NCI-H146 treated with DMSO at 0.1 percent for 48 hours (cell line): ENCODE measurements around the gene SHISA8.

Source experiments
- DNase-seq: peaks from one replicate; lab custom pipeline; 2025; ENCODE audit not compliant: unreplicated experiment; lab: John Stamatoyannopoulos, UW

SHISA8 gene

DNA sequence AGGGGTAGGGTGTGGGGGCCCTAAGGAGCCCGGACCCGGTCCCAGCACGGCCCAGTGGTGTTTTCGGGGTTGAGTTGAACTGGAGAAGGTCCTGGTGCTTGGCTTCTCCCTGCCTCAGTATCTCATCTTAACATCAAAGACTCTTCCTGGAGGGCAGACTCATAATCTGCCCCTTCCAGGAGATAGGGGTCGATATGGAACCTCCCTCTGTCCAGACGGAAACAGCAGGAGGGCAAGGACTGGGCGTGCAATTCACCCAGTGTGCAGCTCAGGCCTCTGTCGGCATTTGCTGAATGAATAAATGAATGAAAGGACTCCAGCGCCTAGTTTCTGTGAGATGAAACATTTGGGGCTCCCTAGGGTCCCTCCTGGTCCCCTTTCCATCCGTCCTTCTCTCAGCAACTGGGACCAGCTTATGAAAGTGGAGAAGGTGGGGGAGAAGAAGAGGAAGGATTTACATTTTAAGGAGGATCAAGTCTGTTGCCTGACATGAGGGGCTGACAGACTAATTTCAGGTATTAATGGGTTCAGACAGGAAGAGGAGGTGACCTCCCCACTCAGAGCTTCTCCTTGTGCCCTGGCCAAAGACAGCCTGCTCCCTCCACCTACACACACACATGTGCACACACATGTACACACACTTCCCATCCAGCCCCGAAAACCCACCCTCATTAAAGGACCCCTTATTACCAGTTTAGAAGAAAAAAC is 1.1 kb upstream of the SHISA8 start:
- DNase-seq: no peak

DNA sequence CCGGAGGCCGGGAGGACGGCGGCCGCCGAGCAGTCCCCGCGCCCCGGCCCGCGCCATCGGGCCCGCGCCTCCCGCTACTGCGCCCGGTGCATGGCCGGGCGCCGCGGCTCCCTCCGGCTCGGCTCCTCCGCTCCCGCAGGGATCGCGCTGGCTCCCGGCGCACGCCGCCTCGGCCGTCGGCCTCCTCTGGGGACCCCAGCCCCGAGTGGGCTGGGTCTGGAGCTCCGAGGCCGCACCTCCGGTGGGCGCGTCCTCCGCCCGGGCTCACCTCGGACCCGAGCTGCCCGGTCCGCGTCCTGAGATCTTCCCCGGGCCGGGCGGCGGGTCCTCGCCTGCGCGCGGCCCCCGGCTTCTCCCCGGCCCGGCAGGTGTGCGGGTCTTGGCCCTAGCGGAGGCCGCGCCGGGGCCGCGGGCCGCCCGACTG is 251 bp downstream of the SHISA8 start:
- DNase-seq: no peak

DNA sequence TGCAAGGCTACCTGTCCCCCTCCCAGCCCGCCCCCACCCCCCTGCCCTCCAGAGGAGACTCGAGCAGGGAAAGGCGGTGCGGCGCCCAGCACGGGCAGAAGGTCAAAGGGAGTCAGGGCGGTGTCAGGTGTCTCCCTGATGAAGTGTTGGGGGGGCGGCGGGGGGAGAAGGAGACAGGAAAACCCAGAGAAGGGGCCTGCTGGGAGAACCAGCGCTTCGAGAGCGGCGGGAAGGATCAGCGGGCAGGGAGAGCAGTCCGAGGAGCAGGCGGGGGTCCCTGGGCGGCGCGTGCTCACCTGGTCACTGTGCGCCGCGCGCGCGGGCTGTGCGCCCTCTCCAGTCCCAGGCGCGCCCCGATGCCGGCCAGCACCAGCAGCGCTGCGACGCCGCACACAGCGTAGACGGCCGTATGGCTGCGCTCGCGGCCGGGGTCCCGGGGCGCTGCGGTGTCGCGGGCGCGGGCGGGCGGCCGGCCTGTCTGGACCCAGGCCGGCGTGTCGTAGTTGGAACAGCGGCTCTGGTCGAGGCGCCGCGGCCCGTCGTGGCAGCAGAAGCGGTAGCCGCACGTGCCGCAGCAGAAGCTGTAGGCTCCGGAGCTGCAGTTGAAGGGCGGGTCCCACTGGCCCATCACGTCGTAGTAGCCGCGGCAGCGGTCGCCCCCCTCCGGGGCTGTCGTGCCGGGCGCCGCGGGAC is 886 bp downstream of the SHISA8 start:
- DNase-seq: no peak

DNA sequence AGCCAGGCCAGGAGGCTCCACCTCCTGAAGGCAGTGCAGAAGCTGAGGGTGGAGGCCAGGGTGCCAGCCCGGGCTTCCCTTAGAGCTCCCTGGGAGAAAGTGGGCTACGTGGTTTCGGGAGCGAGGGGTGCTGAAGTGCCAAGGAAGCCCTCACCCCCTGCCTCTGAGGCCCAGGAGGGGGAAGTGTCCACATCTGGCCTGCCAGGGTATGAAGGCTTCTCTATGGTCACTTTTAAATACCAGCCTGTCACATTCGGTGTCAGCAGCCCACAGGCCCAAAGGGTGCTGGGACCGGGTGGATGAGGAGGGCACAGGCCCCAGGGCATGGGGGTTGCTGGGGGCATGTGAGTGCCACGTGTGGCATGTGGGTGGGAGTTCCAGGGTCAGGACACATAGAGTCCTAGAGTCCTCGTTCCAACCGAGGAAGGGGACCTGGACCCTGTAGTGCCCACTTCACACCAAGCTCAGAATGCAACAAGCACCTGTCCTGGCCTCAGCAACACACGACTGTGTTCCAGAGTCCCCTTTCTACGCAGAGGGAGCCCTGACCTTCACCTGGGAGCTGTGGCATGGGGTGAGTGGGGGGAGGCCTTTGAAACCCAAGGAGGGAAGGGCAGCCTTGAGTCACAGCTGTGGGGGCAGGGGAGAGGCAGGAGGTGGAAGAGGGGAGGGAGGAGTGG is 1.7 kb downstream of the SHISA8 start:
- DNase-seq: no peak

DNA sequence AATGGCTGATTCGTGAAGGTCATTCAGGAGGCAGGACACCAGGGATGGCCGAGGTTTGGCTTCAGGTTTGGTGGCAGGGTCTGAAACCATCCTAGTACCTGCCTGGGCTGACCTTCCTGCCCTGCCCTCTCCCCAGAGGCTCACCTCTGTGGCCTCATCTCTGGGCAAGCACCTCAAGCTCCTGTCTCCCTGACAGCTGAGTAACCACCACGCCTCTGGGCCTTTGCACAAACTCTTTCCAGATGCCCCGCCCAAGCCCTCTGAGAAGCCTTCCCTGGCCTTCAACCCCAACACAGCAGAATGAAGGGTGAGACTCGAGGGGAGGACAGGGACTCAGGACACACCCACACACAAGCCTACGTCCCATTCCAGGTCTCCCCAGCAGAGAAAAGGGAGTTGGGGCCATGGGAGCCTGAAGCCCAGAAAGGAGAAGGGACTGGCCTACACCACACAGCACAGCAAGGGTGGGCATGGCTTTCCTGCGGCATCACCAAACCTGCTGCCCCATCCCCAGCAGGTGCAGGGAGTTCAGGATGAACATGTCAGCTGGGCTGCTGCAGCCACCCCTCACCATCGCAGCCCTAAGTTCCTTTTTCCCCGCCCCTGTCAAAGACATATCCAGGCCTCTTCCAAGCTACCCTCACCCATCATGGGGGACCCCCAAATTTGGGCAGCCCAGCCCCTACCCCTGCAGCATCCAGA is 2.4 kb downstream of the SHISA8 start:
- DNase-seq: no peak

DNA sequence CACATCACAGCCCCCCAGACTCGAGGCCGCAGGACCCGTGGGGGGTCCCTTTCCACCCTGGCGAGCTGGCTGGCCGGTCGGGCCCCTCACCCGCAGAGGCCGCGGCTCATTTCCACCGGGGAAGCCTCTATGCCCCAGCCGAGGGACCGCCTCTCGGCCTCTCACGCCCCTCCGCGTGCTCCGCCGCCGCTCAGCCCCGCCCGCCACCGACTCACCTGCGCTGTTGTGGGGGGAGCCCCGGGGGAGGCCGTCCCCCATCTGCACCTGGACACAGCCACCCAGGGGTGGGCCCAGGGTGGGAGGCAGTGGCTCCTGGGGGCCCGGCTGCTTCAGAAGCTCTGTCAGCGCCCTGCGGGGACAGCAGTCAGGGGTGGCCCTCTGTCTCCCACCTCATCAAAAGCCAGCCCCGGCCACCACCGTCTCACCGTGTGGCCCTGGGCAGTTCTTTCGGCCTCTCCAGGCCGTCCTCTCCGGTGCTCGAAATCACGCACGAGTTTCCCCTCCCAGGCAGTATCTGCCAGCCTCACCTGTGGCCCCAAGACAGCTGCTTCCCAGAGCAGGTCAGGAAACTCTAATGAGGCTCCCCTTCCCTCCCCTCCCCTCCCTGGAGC is 3.8 kb downstream of the SHISA8 start:
- DNase-seq: no peak

DNA sequence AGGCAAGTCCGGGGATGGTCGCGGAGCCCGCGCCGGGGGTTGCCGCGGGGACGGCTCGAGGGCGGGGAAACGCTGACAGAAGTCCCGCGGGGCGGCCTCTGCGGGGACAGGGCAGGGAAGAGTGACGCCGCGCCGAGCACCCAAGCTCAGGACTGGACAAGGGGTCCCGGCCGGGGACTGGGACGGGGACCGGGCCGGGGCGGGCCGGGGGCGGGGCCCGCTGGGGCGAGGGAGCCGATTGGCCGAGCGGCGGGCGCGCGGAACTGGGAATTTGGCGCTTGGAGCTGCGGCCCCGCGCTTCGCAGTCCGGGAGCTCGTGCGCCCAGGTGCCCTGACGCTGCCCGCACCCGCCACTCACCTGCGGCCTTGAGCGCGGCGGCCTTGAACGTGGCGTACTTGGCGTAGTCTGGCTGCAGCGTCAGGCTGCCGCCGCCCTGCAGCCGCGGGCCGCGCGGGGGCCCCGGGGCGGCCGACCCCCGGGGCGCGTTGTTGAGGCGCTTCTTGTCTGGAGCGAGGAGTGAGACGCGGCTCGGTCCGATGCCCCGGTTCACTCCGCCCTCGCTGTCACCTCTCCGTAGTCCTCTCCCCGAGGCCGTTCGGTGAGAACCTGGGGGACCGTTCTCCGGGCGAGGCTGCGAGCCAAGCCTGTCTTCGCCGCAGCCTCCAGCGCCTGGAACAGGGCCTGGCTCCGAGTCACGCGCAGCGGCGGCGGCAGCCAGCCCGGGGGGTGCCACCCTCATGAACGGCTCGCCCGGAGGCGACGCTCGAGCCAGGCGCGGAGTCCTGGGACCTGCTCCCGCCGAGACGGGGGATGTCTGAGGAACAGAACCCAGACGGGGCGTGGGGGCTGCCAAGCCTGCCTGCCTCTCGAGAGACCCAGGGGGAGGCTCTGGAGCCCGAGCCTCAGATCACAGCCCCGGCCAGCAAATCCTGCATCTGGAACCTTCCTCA is 4.5 kb downstream of the SHISA8 start:
- DNase-seq: no peak

DNA sequence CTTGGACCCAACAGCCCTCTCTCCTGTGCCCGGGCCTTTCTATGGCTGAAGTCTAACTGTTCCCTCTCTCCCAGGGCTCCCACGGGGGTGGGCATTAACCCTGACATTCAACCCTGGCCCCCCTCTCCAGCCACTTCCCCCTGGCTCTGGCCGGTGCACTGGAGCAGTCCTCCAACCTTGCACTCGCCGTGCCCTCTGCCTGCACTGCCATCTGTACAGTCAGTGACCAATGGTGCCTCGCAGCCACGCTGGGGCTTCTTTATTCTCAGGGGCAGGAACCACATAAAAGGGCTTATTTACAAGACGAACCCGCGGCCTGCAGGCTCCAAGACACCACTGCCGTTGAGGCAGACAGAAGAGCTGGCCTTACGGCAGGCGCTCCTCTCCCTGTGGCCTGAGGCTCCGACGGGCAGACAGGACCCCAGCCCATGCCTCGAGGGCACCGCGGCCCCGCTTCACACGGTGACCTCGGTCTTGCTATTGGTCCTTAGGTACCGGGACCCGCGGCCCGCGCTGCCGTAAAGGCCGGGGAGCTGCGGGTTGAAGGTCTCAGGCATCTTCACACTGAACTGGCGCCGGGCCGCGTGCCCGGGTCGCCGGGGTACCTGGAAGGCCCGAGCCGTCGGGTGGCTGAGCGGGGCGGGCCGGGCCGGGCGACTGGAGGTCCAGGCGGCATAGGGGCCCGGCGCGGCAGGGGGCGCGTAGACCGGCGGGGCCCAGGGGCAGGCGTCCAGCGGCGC is 5.4 kb downstream of the SHISA8 start:
- DNase-seq: no peak

DNA sequence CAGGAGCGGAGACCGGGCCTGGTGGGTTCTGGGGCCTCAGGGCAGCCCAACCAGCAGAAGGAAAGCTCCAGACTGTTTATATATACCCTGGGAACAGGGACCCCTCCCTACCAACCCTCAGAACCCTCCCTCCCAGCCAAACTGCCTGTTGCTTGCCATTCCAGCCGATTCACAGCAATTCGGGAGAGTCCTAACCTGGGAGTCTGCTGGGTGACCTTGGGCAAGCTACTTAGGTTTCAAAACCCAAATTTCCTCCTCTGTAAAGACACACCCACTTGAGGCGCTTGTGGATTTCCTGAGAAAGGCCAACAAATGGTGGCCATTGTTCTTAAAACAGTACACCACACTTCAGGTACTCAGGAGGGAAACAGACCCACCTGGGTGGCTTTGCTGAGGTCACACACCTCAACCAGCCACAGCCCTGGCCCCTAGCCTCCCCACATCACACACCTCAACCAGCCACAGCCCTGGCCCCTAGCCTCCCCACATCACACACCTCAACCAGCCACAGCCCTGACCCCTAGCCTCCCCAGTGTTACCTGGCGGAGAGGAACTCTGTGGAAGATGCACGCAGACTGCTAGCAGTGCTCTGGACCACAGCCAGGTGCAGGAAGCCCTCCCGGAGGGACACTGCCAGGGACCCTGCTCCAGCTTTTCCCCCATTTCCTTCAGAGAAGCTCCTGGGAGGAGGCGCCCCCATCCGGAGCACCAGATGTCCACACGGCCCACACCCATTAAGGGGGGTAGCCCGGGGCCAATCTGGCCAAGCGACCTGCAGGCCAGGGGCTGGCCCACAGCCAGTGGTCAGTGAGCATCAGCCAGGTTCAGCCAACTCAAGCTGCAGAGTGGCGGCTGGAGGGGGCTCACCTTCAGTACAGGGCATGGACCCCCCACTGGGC is 6.2 kb downstream of the SHISA8 start:
- no peak for DNase-seq

DNA sequence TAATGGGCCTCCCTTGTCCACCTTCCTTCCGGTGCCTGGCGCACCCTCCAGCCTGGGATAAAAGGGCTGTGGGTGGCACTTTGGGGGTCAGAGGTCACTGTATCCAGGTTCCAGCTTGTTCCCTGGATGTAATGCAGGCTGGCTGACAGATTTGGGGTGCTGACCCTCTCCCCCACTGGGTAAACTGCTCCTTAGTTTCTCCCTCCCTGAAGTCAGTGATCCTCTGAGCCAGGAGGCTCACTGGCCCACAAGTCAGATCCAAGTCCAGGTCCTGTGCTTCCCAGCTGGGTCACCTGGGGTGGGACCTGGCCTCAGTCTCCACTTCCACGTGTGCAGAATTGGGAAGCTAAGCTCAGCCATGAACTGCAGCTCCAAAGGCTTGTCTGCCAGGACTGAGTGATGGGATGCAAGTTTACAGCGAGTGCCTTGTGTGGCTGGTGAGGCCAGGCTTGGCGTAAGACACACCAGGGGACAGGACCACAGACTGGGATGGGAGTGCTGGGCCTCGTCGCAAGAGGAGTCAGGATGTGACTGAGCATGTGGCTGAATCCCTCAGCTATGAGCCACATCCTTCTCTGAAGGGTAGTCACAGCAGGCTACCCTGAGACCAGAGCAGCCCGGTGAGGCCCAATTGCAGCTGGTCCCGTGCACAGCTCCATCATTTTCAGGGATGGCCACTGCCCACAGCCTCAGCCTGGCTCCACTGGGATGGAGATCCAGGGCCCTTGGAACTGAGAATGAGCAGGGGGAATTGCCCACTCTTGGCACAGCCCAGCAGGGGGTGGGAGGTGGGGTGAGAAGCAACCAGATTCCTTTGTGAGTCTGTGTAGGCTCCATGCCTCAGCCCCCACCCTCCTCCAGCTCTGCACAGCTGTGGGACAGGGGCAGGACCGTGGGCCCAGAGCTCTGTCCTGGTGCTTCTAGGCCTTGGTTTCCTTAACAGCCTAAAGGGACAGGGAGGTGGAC is 7.2 kb downstream of the SHISA8 start:
- DNase-seq: no peak

DNA sequence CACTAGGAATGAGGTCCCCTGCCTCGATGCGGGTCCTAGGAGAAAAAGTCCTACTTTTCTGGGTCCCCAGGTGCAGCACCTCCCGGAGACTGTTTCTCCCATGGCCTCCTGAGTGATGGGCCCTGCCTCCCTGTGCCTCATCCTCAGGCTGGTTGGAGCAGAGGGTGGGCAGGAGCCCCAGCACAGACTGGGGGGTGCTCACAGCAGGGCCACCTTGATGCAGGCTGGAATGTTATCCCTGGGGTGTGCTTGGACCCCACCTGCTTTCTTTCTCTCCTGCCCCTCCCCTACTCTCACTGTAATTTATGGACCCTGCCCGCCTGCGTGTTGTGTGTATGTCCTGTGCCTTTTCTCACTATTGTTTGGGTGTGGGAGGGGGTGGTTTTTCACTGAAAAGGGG is 8.1 kb downstream of the SHISA8 start:
- no peak for DNase-seq

DNA sequence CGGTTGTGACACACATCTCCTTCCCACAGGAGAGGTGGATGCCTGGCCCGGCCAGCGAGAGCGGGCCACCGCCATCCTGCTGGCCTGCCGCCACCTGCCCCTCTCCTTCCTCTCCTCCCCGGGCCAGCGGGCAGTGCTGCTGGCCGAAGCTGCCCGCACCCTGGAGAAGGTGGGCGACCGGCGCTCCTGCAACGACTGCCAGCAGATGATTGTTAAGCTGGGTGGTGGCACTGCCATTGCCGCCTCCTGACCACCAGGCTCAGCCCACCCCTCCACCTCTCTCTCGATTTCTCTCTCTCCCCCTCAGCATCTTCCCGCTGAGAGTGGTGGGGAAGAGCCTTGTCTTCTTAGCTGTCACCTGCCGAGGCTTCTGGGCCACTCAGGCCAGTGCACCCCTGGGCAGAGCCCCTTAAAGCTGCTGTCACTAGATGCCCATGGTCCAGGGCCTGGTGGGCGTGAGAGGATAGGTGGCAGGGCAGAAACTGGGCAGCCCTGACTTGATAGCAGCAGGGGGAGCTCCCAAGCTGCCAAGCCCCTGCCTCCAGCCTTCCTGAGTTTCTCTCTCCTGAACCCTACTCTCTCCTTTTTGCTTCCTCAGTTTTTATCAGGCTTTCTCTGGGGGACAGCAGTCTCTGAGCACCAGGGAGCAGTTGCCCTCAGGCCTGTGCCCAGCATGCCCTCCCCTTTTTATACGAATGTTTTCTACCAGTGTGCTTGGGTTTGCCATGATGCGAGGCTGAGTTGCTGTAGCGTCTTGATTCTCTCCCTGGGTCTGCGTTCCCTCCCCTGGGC is 9.3 kb downstream of the SHISA8 start:
- no peak for DNase-seq

DNA sequence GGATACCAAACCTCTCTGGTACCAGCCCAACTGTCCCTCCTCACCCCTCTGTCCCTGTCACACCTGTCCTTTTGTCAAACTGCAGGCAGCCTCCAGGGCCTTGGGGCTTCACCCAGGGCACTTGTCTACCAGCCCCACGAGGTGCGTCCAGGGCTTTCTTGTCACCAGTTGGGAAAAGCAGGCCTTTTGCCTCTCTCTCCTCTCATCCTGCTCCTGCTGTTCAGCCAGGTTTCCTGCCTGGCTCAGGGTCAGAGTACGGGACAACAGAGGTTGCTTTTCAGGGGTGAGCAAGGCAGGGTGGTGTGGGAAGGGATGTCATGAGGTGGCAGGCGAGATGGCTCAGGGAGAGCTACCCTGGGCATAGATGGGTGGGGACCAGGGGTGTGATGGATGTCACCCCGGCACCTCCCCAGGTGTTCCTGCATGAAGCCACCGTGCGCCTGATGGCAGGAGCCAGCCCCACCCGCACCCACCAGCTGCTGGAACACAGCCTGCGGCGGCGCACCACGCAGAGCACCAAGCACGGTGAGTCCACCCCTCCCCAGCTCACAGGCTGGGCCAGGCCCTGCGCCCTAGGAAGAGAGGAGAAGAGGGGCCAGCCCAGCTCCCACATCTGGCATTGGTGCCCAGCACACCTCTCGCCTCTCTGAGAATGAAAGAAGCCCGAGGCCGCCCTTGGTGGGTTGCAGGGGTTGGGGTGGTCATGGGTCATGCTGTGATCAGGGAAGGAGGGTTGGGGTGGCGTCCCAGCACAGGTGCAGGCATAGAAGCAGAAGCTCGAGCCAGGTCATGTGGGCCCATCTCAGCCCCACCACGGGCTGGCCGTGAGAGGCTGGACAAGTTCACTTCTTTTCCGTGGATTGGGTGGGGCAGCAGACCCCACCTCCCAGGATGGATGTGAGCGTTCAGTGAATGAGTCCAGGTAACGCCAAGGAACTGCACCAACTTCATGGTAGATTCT is 10.1 kb downstream of the SHISA8 start:
- no peak for DNase-seq

DNA sequence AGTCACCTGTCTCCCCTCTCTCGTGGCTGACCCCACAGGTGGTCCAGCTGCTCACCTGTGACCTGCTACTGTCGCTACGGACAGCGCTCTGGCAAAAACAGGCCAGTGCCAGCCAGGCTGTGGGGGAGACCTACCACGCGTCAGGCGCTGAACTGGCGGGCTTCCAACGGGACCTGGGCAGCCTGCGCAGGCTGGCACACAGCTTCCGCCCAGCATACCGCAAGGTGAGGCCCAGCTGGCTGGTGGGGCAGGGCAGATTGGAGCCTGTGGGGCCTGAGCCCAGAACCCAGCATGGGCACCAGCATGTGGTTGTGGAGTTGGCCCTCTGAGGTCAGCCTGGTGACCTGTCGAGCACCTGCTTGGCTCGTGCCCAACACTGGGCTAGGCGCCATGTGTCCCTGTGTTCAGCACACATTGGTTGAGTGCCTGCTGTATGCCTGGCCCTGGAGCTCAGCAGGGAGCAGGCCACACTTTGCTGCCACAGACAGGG is 11.9 kb downstream of the SHISA8 start:
- no peak for DNase-seq

DNA sequence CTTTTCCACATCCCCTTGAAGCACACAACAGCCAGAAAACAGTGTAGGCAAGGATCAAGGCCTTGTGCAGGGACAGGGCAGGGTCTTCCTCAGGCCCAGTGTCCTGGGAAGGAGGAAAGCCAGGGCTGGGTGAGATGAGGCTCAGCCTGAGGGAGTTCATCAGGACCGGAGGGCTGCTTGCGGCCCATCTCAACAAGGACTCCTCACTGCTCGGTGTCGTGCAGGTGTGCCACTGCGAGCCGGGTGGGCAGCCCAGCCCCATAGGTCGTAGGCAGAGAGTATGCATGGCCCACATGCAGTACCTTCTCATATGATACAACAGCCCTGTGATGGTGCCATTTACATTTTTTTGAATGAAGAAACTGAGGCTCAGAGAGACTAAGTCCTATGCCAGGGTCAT is 12.9 kb downstream of the SHISA8 start:
- no peak for DNase-seq
